Effector CD8-positive, alpha-beta T cell (primary cell): ENCODE data around the gene AIFM3.
"Not testable (repeated sequence)": the region's sequence is repeated elsewhere in the genome, so short reads cannot be mapped to it uniquely, and the experiment has no call there.

Experiments
- DNase-seq: peaks from one replicate; lab custom pipeline; 2025; lab: John Stamatoyannopoulos, UW

The AIFM3 gene

GRCh38 chr22:20942203-20942902, 24.7 kb upstream of the AIFM3 start:
- DNase-seq, result not testable (repeated sequence)

GRCh38 chr22:20943104-20943933, 23.7 kb upstream of the AIFM3 start:
- no peak for DNase-seq

- no peak for DNase-seq
These were observed 23.0 kb upstream of the AIFM3 start for GRCh38 chr22:20944042-20944441.

GRCh38 chr22:20945578-20945934, 21.5 kb upstream of the AIFM3 start:
- DNase-seq, result no peak

- DNase-seq, result no peak
These were observed 20.7 kb upstream of the AIFM3 start for GRCh38 chr22:20946080-20946986.

GRCh38 chr22:20946991-20947390, 20.1 kb upstream of the AIFM3 start:
- DNase-seq, result no peak

- DNase-seq, result no peak
These were observed 18.6 kb upstream of the AIFM3 start for GRCh38 chr22:20948450-20948849.

- no peak for DNase-seq
These were observed 18.1 kb upstream of the AIFM3 start for GRCh38 chr22:20948989-20949388.

- no peak for DNase-seq
These were observed 17.3 kb upstream of the AIFM3 start for GRCh38 chr22:20949698-20950183.

GRCh38 chr22:20951151-20951931, 15.7 kb upstream of the AIFM3 start:
- DNase-seq, result no peak

GRCh38 chr22:20951932-20952380, 15.1 kb upstream of the AIFM3 start:
- no peak for DNase-seq

- no peak for DNase-seq
These were observed 14.3 kb upstream of the AIFM3 start for GRCh38 chr22:20952544-20953341.

GRCh38 chr22:20953342-20953608, 13.8 kb upstream of the AIFM3 start:
- DNase-seq, result no peak

GRCh38 chr22:20953668-20954500, 13.2 kb upstream of the AIFM3 start:
- DNase-seq, result no peak

- no peak for DNase-seq
These were observed 11.5 kb upstream of the AIFM3 start for GRCh38 chr22:20955548-20955947.

GRCh38 chr22:20956258-20957101, 10.6 kb upstream of the AIFM3 start:
- no peak for DNase-seq

- DNase-seq, result no peak
These were observed 9.9 kb upstream of the AIFM3 start for GRCh38 chr22:20957102-20957682.

GRCh38 chr22:20957683-20958431, 9.2 kb upstream of the AIFM3 start:
- no peak for DNase-seq
